ENCODE data around the gene RNF157. TPM values are rescaled to one million over a fixed set of nuclear protein-coding genes. Genes with fewer than 3 reads are reported as not detected.
"Not testable (repeated sequence)": the region's sequence is repeated elsewhere in the genome, so short reads cannot be mapped to it uniquely, and the experiment has no call there.

Gene RNF157
- total RNA-seq, 1 donor, result 0.27 TPM

DNA sequence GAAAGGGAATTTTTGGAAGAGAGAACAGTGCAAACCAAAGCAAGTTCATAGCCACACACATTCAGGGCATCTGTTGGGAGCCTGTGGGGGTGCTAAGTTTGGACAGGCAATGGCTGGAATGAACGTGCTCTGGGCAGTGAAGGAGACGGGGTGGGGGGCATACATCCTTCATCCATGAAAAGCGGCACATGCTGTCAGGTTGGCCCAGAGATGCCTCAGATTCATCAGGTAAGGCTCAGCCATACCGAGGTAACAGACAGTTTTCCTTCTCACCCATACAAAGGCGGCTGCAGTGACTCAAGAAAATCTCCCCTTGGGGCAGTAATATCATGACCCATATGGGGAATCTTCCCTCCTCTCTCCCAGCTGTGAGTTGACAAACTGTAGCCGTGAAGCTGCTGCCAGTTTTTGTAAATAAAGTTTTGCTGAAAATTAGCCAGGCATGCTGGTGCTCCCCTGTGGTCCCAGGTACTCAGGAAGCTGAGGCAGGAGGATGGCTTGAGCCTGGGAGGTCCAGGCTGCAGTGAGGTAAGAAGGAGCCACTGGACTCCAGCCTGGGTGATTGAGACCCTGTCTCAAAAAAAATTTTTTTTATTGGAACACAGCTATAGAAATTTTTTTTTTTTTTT lies 15.6 kb upstream of the RNF157 start:
- no peak for DNase-seq (ENCODE audit: low read depth in 2 of 3, low spot score in 2 of 3)

DNA sequence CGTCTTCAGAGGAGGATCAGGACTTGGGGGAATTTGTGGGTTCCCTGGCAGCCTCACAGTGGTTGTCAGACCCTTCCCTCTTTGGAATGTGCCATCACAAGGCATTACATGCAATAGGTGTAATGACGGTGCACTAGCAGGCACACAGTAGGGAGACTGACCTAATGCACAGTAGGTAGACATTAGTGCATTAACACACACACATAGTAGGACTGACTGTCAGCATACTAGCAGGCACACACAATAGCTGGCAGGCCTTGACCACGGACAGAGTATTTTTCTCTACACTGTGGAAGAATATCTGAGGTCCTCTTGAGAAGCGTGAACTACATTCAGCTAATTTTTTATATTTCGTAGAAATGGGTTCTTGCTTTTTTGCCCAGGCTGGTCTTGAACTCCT lies 14.0 kb upstream of the RNF157 start:
- no peak for DNase-seq (ENCODE audit: low read depth in 2 of 3, low spot score in 2 of 3)

DNA sequence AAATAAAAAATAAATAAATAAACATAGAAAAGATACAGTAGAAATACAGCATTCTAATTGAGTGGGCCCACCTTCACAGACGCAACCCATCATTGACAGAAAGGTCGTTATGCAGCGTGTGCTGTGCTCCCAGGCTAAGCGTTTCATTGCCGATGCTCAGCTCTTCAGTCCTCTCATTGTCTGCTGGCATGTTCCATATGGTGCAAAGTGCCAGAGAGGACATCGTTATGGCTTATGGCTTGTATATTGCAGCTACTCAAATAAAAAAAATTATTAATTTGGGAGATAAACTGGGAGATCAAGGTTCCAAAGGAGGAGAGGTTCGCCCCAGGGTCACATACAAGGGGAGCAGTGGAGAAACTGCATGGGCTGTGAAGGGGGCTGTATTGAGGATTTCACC lies 13.5 kb upstream of the RNF157 start:
- DNase-seq (ENCODE audit: low read depth in 2 of 3, low spot score in 2 of 3), result no peak

DNA sequence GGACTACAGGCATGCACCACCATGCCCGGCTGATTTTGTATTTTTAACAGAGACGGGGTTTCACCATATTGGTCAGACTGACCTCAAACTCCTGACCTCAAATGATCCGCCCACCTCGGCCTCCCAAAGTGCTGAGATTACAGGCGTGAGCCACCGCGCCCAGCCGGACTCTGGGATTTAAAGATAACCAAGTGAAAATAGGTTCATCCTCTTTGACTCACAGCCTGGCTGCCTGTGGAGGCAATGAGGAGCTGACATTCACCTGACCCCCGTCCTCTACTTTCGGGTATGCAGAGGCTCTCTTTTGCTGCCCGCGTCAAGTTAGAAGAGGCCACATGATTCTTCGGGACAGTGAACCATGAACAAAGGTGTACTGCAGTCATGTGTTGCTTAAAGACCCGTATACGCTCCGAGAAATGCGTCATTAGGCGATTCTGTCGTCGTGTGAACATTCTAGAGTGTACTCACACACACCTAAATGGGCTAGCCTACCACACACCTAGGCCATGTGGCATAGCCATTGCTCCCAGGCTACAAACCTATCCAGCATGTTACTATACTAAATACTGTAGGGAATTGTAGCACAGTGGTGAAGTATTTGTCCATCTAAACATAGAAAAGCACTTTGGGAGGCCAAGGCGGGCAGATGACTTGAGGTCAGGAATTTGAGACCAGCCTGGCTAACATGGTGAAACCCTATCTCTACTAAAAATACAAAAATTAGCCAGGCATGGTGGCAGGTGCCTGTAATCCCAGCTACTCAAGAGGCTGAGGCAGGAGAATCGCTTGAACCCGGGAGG lies 12.9 kb upstream of the RNF157 start:
- not testable (repeated sequence) for DNase-seq (ENCODE audit: low read depth in 2 of 3, low spot score in 2 of 3)

DNA sequence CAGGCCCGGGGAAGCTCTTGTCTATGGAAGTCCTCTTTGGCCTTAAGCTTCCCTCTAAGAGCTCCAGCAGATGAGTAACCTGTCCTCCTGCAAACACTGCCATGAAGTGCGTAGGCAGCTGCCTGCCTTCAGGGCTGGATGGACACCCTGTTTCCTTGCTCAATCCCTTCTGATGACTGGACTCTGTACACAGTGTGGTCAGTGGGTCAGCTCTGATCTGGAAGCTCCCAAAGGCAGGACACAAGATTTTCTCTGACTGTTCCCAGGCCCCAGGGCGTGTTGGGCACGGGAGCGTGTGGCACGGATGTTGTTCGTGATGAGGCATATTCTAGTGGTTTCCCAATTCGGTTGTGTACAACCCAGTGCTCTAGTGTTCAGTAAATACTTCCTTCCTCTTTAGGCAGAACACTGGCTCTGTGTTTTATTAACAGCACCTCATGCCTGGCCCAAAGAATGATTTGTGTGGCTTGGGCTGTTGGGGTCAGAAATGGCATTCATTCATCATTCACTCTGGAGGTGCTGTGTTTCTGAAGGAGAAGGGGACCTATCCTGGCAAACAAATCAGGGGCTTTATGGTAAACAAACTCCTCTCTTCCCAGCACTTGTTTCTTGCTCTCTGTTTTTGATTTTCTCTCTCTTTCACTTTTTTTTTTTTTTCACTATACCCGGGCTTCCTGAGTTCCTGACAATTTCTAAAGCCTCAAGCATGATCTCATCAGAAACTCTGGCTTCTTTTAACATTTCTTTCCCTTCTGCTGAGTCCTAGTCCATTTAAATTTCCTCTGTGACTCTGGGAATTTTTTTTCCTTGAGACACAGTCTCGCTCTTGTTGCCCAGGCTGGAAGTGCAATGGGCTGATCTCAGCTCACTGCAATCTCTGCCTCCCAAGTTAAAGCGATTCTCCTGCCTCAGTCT lies 12.0 kb upstream of the RNF157 start:
- peak in 1 of 3 donors; percentile 69 for DNase-seq (ENCODE audit: low read depth in 2 of 3, low spot score in 2 of 3)

DNA sequence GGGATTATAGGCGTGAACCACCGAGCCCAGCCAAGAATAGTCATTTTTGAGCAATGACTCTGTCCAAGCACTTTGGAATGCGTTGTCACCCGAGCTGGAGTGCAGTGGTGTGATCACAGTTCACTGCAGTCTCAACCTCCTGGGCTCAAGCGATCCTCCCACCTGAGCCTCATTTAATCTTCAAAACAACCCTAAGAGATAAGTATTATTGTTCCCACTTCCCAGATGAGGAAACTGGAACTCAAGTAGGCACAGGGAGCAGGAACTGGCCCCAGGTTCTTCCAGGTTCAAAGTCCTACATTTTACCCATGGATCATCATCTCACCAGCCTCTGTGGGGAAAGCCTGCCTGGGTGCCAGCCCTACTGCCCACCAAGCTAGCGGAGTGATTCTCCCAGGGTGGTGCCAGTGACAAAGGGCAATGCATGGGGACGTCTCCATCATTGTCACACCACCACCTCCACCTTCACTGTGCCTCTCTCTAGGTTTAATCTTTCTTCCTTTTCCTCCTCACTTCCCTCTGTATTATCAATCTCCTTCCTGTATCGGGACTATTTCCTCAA lies 11.3 kb upstream of the RNF157 start:
- no peak for DNase-seq (ENCODE audit: low read depth in 2 of 3, low spot score in 2 of 3)

DNA sequence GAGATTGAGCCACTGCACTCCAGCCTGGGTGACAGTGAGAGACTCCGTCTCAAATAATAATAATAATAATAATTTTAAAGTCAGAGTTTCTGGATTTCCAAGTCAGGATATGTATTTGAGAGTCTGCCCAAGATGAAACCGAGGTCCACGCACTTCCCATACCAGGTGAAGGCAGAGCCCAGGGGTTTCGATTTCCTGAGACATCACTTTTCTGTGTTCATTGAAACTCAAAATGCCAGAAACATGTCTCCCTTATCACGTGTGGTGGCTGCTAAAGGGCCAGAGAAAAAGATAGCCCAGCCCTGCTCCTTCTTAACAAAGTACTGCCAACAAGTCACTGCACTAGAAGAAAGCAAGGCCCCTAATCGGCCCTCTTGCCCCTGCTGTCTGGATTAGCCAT lies 9.8 kb upstream of the RNF157 start:
- DNase-seq (ENCODE audit: low read depth in 2 of 3, low spot score in 2 of 3), result no peak

DNA sequence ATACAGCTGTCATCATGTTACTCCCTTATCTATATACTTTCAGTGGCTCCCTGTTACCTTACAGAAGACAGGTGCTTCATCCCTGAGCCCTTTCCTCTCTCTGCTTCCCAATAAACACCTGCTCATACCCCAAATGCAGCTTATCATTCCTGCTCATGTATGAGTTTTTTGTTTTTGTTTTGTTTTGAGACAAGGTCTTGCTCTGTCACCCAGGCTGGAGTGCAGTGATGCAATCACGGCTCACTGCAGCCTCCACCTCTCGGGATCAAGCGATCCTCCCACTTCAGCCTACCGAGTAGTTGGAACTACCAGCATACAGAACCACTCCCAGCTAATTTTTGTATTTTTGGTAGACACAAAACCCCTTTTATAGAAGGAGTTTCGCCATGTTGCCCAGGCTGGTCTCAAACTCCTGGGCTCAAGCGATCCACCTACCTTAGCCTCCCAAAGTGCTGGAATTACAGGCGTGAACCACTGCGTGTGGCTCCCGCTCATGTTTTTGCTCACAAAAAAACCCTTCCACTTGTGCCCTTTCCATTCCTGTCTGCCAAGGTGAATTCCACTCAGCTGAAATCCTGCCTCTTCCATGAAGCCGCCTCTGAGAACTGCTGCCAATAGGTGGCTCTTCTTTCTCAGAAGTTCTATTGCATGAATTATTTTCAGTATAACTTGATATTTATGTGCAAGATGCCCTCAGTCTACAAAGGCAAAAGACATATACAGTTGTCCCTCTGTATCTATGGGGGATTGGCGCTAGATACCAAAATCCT lies 7.9 kb upstream of the RNF157 start:
- no peak for DNase-seq (ENCODE audit: low read depth in 2 of 3, low spot score in 2 of 3)

DNA sequence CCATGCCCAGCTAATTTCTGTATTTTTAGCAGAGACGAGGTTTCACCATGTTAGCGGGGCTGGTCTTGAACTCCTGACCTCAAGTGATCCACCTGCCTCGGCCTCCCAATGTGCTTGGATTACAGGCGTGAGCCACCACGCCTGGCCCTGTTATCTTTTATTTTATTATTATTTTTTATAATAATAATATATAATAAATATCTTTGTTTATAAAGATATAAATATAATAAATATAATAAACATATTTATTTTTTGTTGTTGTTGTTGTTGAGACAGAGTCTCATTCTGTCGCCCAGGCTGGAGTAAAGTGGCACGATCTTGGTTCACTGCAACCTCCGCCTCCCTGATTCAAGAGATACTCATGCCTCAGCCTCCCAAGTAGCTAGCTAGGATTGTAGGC lies 7.0 kb upstream of the RNF157 start:
- DNase-seq (ENCODE audit: low read depth in 2 of 3, low spot score in 2 of 3), result no peak

DNA sequence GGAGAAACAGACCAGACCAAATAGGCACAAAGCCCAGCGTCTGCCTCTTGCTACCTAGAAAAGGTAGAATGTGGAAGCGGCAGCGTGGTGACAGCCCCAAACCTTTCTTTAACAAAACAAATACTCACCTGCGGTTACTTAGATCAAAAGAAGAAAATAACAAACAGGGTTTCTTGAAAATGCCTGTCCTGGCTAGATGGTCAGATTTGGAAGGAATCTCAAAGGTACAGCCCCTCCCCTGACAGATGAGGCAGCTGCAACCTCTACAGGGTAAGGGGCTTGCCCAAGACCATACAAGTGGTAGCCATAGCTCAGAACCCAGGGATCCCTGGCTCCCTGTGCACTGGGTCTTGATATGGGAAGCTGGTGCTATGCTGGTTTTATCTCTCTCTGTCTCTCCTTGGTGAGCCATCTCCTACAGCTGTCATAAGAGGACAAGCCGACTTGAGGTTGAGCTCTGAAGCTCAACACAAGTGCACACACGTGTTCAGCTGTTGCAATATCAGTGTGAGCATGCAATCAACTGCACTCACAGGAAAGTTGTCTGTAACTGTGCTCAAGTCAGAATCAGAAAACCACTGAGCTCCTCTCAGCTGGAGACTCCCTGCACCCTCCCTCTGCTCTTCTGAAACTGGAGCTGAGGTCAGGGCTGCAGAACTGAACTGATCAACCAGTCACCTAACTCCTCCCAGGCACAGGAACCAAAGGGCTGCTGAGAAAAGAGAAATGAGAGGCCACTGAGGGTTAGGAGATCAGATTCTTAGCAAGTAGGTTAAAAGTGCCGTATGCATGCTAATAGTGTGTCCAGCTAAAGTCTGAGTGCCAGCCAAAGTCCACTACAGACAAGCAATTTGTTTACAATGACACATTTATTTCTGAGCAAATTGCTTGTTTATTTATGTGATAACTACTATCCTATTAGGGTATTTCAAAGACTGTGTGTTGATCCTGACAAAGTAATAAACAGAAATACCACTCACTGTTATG lies 6.1 kb upstream of the RNF157 start:
- no peak for DNase-seq (ENCODE audit: low read depth in 2 of 3, low spot score in 2 of 3)

DNA sequence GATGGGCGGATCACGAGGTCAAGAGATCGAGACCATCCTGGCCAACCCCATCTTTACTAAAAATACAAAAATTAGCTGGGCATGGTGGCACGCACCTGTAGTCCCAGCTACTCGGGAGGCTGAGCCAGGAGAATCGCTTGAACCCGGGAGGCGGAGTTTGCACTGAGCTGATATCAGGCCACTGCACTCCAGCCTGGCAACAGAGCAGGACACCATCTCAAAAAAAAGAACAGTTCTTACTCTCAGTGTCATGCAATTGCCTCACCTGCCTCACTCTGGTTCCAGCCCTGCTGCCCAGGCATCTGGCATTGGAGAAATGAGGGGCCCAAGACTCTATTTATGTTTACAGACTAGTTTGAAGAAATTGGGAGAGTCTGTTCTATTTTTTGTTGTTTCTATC lies 4.4 kb upstream of the RNF157 start:
- DNase-seq (ENCODE audit: low read depth in 2 of 3, low spot score in 2 of 3), result not testable (repeated sequence)

DNA sequence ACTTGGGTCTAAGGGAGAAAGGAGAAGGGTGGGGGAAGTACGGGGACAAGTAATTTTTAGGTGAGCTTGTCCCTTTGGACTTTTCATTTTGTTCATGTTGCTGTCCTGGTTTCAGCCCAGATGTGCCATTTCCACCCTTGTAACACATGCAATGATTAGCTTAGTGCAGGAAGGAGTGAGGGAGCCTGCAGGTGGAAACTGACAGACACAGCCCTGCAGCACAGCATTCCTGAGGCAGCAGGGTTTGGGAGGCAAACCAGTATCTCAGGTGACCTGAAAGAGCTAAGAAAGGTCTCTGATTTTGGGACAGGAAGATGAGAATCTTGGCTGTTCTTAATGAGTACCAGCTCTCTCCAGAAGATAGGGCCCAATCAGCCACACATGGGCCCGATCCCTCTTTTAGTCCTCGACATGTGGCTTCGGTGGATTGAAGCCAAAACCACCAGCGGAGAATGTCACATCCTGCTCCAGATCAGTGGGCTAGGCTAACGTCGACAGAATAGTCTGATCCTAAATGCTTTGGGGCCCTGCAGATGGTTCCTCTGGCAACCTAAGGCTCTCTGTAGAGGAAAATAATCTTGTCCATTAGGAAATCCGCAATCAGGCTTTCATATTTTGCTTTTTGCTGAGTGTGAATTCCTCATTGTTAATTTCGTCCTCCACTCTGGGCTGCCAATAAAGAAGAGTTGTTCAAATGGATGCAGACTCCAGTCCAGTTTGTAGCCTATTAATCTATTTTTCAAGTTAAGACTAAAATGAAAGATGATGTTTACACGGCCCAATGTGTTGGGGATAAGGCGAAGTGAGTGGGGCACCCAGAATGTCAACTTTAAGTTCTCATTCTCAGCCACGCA lies 3.8 kb upstream of the RNF157 start:
- DNase-seq (ENCODE audit: low read depth in 2 of 3, low spot score in 2 of 3), result peak in 1 of 3 donors; percentile 79

DNA sequence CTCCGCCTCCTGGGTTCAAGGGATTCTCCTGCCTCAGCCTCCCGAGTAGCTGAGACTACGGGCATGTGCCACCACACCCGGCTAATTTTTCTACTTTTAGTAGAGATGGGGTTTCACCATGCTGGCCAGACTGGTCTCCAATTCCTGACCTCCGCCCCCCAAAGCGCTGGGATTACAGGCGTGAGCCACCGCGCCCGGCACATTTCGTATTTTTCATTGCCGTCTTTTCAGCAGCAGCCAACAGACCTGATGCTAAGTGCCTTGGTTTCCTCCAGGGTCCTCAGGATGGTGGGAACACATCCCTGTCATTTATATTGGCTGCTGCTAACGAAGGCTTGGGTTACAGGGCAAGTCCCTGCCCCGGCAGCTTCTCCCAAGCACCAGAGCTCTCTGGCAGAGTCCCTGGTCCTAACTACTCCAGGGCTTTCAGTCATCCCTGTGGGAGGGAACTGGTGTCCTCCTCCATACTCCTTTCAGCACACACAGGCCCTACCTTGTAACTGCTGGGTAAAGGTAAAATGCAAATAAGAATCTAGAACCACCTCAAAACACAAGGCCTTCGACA lies 1.5 kb upstream of the RNF157 start:
- no peak for DNase-seq (ENCODE audit: low read depth in 2 of 3, low spot score in 2 of 3)

DNA sequence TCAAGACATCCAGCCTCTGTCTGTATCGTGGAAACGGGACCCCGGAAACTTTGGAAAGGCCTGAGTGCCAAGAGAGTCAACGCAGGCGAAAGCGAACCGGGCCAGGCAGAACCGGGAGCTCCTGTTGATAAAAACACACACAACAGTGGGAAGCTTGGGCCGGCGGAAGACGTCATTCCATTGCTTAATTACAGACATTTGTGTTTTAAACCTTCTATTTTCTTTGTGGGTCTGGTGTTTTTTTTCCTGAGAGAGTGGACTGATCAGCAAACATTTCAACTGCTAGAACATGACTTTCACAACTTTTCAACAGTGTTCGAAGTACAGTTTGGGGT lies 878 bp upstream of the RNF157 start:
- no peak for DNase-seq (ENCODE audit: low read depth in 2 of 3, low spot score in 2 of 3)

DNA sequence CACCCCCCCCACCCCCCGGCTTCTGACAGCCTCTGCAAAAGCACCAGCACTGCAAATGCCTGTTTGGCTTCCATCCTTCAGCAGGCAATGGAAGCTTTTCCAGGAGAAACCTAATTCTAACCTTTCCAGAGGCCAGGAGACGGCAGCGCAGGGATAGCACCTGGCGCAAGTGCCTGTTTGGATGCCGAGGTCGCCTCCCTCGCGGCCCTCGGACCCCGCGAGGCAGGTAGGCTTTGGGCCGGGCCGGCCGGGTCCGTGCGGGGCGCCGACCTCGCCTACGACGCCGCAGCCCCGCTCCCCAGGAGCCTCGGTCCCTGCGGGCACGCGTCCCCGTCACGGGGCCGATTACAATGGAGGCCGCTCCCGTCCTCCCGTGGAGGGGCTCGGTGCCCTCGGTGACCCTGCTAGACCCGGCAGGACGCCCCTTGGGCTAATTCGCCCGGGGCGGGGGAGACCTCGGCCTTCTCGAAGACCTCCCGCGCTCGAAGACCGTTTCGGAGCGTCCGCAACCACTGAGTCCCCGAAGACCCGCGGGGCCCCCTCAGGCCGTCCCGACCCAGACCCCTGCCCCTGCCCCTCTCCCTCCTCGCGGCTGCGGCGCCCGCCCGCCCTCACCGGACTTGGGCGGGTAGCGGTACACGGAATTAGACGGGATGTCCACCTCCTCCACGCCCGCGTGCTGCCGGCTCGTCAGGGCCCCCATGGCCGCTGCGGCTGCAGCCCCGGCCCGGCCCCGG lies 587 bp downstream of the RNF157 start:
- DNase-seq (ENCODE audit: low read depth in 2 of 3, low spot score in 2 of 3), result no peak

DNA sequence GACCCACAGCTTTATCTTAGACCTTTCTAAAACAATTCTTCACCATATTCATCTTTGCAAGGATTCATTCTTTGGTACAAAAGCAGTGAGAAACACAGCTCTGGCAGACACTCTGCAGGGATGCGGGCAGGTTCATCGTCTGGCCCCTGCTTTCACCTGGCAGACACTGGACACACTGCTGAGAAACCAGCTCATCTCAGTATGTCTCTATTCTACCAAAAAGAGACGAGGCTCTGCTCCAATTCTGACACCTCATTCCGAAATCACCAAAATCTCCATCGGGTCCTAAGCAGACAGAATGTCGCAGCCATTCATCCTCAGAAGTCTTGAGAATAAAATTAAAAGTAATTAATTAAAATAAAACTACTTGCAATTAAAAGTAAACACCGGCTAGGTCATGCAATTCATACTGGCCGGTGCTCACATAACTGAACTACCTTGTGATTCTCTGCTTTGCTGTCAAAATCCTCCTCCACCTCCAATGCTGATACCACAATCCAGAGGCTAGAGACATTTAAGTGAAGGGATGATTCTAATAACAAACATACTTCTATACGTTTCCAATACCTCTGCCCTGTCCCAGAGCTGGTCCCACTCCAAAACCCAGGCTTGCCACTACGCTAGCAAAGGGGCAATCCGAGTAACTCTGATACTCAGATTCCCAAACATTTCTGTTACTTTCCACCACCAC lies 1.3 kb downstream of the RNF157 start:
- no peak for DNase-seq (ENCODE audit: low read depth in 2 of 3, low spot score in 2 of 3)

DNA sequence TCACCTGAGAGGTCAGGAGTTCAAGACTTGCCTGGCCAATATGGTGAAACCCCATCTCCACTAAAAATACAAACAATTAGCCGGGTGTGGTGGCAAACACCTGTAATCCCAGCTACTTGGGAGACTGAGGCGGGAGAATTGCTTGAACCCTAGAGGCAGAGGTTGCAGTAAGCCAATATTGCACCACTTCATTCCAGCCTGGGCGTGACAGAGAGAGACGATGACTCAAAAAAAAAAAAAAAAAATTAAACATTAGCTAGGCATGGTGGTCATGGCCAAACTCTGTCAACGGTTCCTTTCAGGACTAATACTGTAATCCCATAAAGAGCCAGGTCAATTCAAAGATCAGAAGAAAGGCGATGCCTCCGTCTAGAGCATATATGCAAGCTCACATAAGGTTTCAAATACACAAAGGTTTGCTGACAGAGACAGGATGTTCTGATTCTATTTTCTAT lies 2.4 kb downstream of the RNF157 start:
- DNase-seq (ENCODE audit: low read depth in 2 of 3, low spot score in 2 of 3), result no peak

All from hematopoietic multipotent progenitor cell (in vitro differentiated cells).